HG03095 (cell line): ENCODE measurements around the gene PEX5L.
"Not testable (repeated sequence)": the region's sequence is repeated elsewhere in the genome, so short reads cannot be mapped to it uniquely, and the experiment has no call there.

Experiments
- ATAC-seq: cut with Tn5 transposase; IDR thresholded peaks from one replicate; pipeline ENCODE4 v1.9.1; 2021; ENCODE audit warnings: moderate library complexity; ENCODE audit not compliant: unreplicated experiment

The PEX5L gene

GRCh38 chr3:180011927-180012326, 24.8 kb downstream of the PEX5L start:
- no peak for ATAC-seq

GRCh38 chr3:180008318-180008717, 28.4 kb downstream of the PEX5L start:
- ATAC-seq, result not testable (repeated sequence)

- no peak for ATAC-seq
These were observed 32.2 kb downstream of the PEX5L start for GRCh38 chr3:180004542-180004941.

- ATAC-seq, result no peak
These were observed 34.7 kb downstream of the PEX5L start for GRCh38 chr3:180002006-180002405.

GRCh38 chr3:180000500-180000899, 36.2 kb downstream of the PEX5L start:
- no peak for ATAC-seq

GRCh38 chr3:179995406-179995805, 41.3 kb downstream of the PEX5L start:
- ATAC-seq, result no peak

GRCh38 chr3:179991883-179992282, 44.9 kb downstream of the PEX5L start:
- ATAC-seq, result no peak

- ATAC-seq, result no peak
These were observed 45.6 kb downstream of the PEX5L start for GRCh38 chr3:179991104-179991503.

GRCh38 chr3:179981646-179982045, 55.1 kb downstream of the PEX5L start:
- ATAC-seq, result no peak

- no peak for ATAC-seq
These were observed 59.4 kb downstream of the PEX5L start for GRCh38 chr3:179977356-179977755.

GRCh38 chr3:179973931-179974361, 62.8 kb downstream of the PEX5L start:
- no peak for ATAC-seq

- no peak for ATAC-seq
These were observed 63.8 kb downstream of the PEX5L start for GRCh38 chr3:179972881-179973423.

GRCh38 chr3:179971280-179971679, 65.5 kb downstream of the PEX5L start:
- no peak for ATAC-seq

- ATAC-seq, result no peak
These were observed 66.0 kb downstream of the PEX5L start for GRCh38 chr3:179970746-179971145.

GRCh38 chr3:179969525-179969924, 67.2 kb downstream of the PEX5L start:
- ATAC-seq, result no peak

GRCh38 chr3:179967622-179968021, 69.1 kb downstream of the PEX5L start:
- peak; percentile 87 for ATAC-seq

GRCh38 chr3:179964890-179965289, 71.8 kb downstream of the PEX5L start:
- ATAC-seq, result no peak

GRCh38 chr3:179962629-179963387, 73.9 kb downstream of the PEX5L start:
- no peak for ATAC-seq

- ATAC-seq, result peak; percentile 71
These were observed 75.0 kb downstream of the PEX5L start for GRCh38 chr3:179961703-179962078.

- peak; percentile 7 for ATAC-seq
These were observed 75.5 kb downstream of the PEX5L start for GRCh38 chr3:179961071-179961702.

GRCh38 chr3:179958759-179959158, 78.0 kb downstream of the PEX5L start:
- ATAC-seq, result no peak

- no peak for ATAC-seq
These were observed 78.6 kb downstream of the PEX5L start for GRCh38 chr3:179958143-179958542.
